GM23338 (cell line): ENCODE measurements around the gene PCNT. TPM values are rescaled to one million over a fixed set of nuclear protein-coding genes. Genes with fewer than 3 reads are reported as not detected.

Source experiments
- ATAC-seq: fragments of 200-7000 bp; cut with Tn5 transposase; 3 replicates; pipeline ENCODE4 v1.9.1; 2020
- DNase-seq: peaks from one replicate; pipeline ENCODE4 v3.0.0-alpha.2; 2015; ENCODE audit warnings: low spot score
- H2AFZ ChIP-seq: fragments of 200-600 bp; sonication (generic); 2 replicates; pipeline ENCODE4 v1.8.0; 2016; ENCODE audit warnings: antibody characterized with exemption, mild to moderate bottlenecking, moderate library complexity
- H3F3A ChIP-seq: fragments of 200-600 bp; sonication (generic); replicated peaks from 2 replicates; pipeline ENCODE4 v1.8.0; 2017; ENCODE audit warnings: antibody characterized with exemption, mixed run types, low read depth
- H3K27ac ChIP-seq: fragments of 200-600 bp; sonication (generic); 2 replicates; pipeline ENCODE4 v1.6.1; 2016; ENCODE audit warnings: low read depth
- H3K27me3 ChIP-seq: fragments of 200-600 bp; sonication (generic); 2 replicates; pipeline ENCODE4 v1.8.0; 2016; ENCODE audit warnings: mild to moderate bottlenecking, mixed run types, moderate library complexity; ENCODE audit not compliant: insufficient read depth
- H3K36me3 ChIP-seq: fragments of 200-600 bp; sonication (generic); 2 replicates; pipeline ENCODE4 v1.8.0; 2016; ENCODE audit warnings: mild to moderate bottlenecking; ENCODE audit not compliant: insufficient read depth
- H3K4me1 ChIP-seq: fragments of 200-600 bp; sonication (generic); 2 replicates; pipeline ENCODE4 v1.8.0; 2016; ENCODE audit warnings: mild to moderate bottlenecking, moderate library complexity; ENCODE audit not compliant: insufficient read depth
- H3K4me2 ChIP-seq: fragments of 200-600 bp; sonication (generic); 2 replicates; pipeline ENCODE4 v1.7.1; 2017; ENCODE audit warnings: mixed run types
- H3K4me3 ChIP-seq: fragments of 200-600 bp; sonication (generic); 2 replicates; pipeline ENCODE4 v1.6.1; 2016; ENCODE audit warnings: mixed run types
- H3K79me2 ChIP-seq: fragments of 200-600 bp; sonication (generic); replicated peaks from 2 replicates; pipeline ENCODE4 v1.8.0; 2017; ENCODE audit warnings: mild to moderate bottlenecking; ENCODE audit not compliant: insufficient read depth
- H3K9me2 ChIP-seq: fragments of 200-600 bp; sonication (generic); 2 replicates; pipeline ENCODE4 v1.8.0; 2017; ENCODE audit not compliant: insufficient read depth
- H4K20me1 ChIP-seq: fragments of 200-600 bp; sonication (generic); replicated peaks from 2 replicates; pipeline ENCODE4 v1.8.0; 2017; ENCODE audit warnings: mild to moderate bottlenecking; ENCODE audit not compliant: insufficient read depth
- H3K27ac Mint-ChIP-seq: 2 replicates; pipeline ENCODE4 v1.8.0; 2020; ENCODE audit warnings: inconsistent platforms, mild to moderate bottlenecking, moderate library complexity, mixed read lengths
- H3K27me3 Mint-ChIP-seq: 3 replicates; pipeline ENCODE4 v1.8.0; 2022; ENCODE audit warnings: low read depth, mild to moderate bottlenecking, moderate library complexity, mixed read lengths, inconsistent platforms; ENCODE audit not compliant: insufficient read depth, poor library complexity
- H3K36me3 Mint-ChIP-seq: 3 replicates; pipeline ENCODE4 v1.8.0; 2021; ENCODE audit warnings: low read depth, mild to moderate bottlenecking, inconsistent platforms, moderate library complexity, mixed read lengths
- H3K4me1 Mint-ChIP-seq: 3 replicates; pipeline ENCODE4 v1.8.0; 2020; ENCODE audit warnings: mild to moderate bottlenecking, inconsistent platforms, mixed read lengths
- H3K4me3 Mint-ChIP-seq: 3 replicates; pipeline ENCODE4 v1.8.0; 2021; ENCODE audit warnings: moderate library complexity, mild to moderate bottlenecking, inconsistent platforms, mixed read lengths
- H3K9me3 Mint-ChIP-seq: 3 replicates; pipeline ENCODE4 v1.8.0; 2020; ENCODE audit warnings: moderate library complexity, mild to moderate bottlenecking, inconsistent platforms, mixed read lengths
- CREB1 ChIP-seq: fragments of 250-450 bp; sonication (Bioruptor Pico); IDR thresholded peaks from 2 replicates; pipeline ENCODE4 v1.5.0; 2020; ENCODE audit warnings: low read depth, mild to moderate bottlenecking, moderate library complexity
- EZH2 ChIP-seq: fragments of 200-600 bp; sonication (generic); IDR thresholded peaks from one replicate; pipeline ENCODE4 v1.8.0; 2017; ENCODE audit warnings: antibody characterized with exemption, mild to moderate bottlenecking, low read depth; ENCODE audit not compliant: unreplicated experiment
- EZH2phosphoT487 ChIP-seq: fragments of 200-600 bp; sonication (generic); IDR thresholded peaks from one replicate; pipeline ENCODE4 v1.8.1; 2018; ENCODE audit warnings: antibody characterized with exemption; ENCODE audit not compliant: unreplicated experiment
- JUNB ChIP-seq: IDR thresholded peaks from one replicate; pipeline ENCODE4 v1.6.1; 2016; ENCODE audit warnings: antibody characterized with exemption; ENCODE audit not compliant: unreplicated experiment
- NANOG ChIP-seq: IDR thresholded peaks from 2 replicates; pipeline ENCODE4 v1.6.1; 2016; ENCODE audit warnings: antibody characterized with exemption, borderline replicate concordance
- POLR2AphosphoS5 ChIP-seq: IDR thresholded peaks from 2 replicates; pipeline ENCODE4 v1.6.1; 2016; ENCODE audit warnings: antibody characterized with exemption, low read depth
- STAT1 ChIP-seq: IDR thresholded peaks from one replicate; pipeline ENCODE4 v1.6.1; 2016; ENCODE audit warnings: antibody characterized with exemption; ENCODE audit not compliant: unreplicated experiment
- ZNF114 ChIP-seq: fragments of 250-450 bp; sonication (Bioruptor Pico); IDR thresholded peaks from 2 replicates; pipeline ENCODE4 v1.5.0; 2020; ENCODE audit warnings: mild to moderate bottlenecking, moderate library complexity
- ZNF331 ChIP-seq: fragments of 250-450 bp; sonication (Bioruptor Pico); IDR thresholded peaks from 2 replicates; pipeline ENCODE4 v1.5.0; 2020; ENCODE audit warnings: low read depth, mild to moderate bottlenecking, moderate library complexity
- polyA plus RNA-seq: library from polyadenylated mRNA; unstranded; fragments of >200 nt; fragmentation: Nextera tagmentation; extraction: Ambion mirVana; gene quantifications from 2 replicates; pipeline ENCODE4 v1.2.1, GENCODE V29; 2016
- total RNA-seq: library from RNA; depleted of rRNA; stranded (reverse); fragments of >200 nt; shearing (Covaris generic); gene quantifications from 2 replicates; pipeline ENCODE4 v1.2.3, GENCODE V29; 2014
- TF ChIP-seq, protein P1 (sequence below), 2 experiments: fragments of 200-600 bp in 1 of 2; sonication (generic) in 1 of 2; conservative IDR thresholded peaks; 2 replicates each; pipeline versions ENCODE4 v1.5.1 to v1.6.1; 2016 to 2017; ENCODE audit warnings: antibody characterized with exemption in 2 of 2, low read depth in 2 of 2, mild to moderate bottlenecking in 2 of 2, moderate library complexity in 1 of 2
- TF ChIP-seq, protein P2 (sequence below): IDR thresholded peaks from 2 replicates; pipeline ENCODE4 v1.6.1; 2016; ENCODE audit warnings: antibody characterized with exemption
- TF ChIP-seq, protein P3 (sequence below): IDR thresholded peaks from one replicate; pipeline ENCODE4 v1.6.1; 2018; ENCODE audit warnings: antibody characterized with exemption; ENCODE audit not compliant: unreplicated experiment
- TF ChIP-seq, protein P4 (sequence below): fragments of 250-450 bp; sonication (Bioruptor Pico); IDR thresholded peaks from 2 replicates; pipeline ENCODE4 v1.5.0; 2020; ENCODE audit warnings: mild to moderate bottlenecking, moderate library complexity

The PCNT gene
- total and polyA plus RNA-seq, 2 experiments from 2014 or later = 39.6 to 46.1 TPM

DNA sequence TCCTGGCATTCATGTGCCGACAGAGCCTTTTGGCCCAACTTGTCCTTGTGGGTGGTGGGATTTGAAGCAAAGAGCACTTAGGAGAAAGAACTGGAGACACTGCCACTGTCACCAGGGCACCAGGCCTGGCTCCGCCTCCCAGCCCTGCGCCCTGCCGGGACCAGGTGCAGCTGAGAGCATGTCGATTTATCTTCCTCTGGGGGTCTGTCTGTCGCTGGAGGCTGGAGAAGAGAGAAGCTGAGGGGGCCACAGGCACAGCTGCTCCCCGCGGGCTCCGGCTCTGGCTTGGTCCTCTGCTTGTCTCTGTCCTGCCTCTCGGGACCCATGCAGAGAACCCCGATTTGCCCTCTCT, 28.2 kb downstream of the PCNT start:
- H3K27ac Mint-ChIP-seq = no peak overlapping the region
- peaks cover 66% of the 10 kb centered on the region for H3K36me3 Mint-ChIP-seq
- Histone ChIP-seq H3K4me1 (no peaks in the 10 kb centered on the region), H3K4me2 (no peak overlapping the region), H3K36me3 (peaks cover 26% of the 10 kb centered on the region), H3K4me3 (no peak overlapping the region), H4K20me1 (no peaks in the 10 kb centered on the region; the same call in none of the 2 replicates), H2AFZ (no peak overlapping the region), H3K9me2 (no peaks in the 10 kb centered on the region), H3K79me2 (no peaks in the 10 kb centered on the region), H3F3A (no peaks in the 10 kb centered on the region), H3K27me3 (no peaks in the 10 kb centered on the region), H3K27ac (no peak overlapping the region)
- no peak for TF ChIP-seq EZH2phosphoT487
- TF ChIP-seq, protein P1, sequence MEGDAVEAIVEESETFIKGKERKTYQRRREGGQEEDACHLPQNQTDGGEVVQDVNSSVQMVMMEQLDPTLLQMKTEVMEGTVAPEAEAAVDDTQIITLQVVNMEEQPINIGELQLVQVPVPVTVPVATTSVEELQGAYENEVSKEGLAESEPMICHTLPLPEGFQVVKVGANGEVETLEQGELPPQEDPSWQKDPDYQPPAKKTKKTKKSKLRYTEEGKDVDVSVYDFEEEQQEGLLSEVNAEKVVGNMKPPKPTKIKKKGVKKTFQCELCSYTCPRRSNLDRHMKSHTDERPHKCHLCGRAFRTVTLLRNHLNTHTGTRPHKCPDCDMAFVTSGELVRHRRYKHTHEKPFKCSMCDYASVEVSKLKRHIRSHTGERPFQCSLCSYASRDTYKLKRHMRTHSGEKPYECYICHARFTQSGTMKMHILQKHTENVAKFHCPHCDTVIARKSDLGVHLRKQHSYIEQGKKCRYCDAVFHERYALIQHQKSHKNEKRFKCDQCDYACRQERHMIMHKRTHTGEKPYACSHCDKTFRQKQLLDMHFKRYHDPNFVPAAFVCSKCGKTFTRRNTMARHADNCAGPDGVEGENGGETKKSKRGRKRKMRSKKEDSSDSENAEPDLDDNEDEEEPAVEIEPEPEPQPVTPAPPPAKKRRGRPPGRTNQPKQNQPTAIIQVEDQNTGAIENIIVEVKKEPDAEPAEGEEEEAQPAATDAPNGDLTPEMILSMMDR (conservative IDR thresholded peaks at IDR 0.05; ENCODE audit: low read depth in 2 of 2) = no peak
- no peak for TF ChIP-seq EZH2
- TF ChIP-seq, protein P2, sequence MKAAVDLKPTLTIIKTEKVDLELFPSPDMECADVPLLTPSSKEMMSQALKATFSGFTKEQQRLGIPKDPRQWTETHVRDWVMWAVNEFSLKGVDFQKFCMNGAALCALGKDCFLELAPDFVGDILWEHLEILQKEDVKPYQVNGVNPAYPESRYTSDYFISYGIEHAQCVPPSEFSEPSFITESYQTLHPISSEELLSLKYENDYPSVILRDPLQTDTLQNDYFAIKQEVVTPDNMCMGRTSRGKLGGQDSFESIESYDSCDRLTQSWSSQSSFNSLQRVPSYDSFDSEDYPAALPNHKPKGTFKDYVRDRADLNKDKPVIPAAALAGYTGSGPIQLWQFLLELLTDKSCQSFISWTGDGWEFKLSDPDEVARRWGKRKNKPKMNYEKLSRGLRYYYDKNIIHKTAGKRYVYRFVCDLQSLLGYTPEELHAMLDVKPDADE = no peak
- no peak for TF ChIP-seq ZNF331
- TF ChIP-seq CREB1 (CRISPR knock-in tag) = no peak
- TF ChIP-seq, protein P3, sequence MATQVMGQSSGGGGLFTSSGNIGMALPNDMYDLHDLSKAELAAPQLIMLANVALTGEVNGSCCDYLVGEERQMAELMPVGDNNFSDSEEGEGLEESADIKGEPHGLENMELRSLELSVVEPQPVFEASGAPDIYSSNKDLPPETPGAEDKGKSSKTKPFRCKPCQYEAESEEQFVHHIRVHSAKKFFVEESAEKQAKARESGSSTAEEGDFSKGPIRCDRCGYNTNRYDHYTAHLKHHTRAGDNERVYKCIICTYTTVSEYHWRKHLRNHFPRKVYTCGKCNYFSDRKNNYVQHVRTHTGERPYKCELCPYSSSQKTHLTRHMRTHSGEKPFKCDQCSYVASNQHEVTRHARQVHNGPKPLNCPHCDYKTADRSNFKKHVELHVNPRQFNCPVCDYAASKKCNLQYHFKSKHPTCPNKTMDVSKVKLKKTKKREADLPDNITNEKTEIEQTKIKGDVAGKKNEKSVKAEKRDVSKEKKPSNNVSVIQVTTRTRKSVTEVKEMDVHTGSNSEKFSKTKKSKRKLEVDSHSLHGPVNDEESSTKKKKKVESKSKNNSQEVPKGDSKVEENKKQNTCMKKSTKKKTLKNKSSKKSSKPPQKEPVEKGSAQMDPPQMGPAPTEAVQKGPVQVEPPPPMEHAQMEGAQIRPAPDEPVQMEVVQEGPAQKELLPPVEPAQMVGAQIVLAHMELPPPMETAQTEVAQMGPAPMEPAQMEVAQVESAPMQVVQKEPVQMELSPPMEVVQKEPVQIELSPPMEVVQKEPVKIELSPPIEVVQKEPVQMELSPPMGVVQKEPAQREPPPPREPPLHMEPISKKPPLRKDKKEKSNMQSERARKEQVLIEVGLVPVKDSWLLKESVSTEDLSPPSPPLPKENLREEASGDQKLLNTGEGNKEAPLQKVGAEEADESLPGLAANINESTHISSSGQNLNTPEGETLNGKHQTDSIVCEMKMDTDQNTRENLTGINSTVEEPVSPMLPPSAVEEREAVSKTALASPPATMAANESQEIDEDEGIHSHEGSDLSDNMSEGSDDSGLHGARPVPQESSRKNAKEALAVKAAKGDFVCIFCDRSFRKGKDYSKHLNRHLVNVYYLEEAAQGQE = no peak
- no peak for TF ChIP-seq JUNB
- no peak for TF ChIP-seq NANOG
- TF ChIP-seq, protein P4, sequence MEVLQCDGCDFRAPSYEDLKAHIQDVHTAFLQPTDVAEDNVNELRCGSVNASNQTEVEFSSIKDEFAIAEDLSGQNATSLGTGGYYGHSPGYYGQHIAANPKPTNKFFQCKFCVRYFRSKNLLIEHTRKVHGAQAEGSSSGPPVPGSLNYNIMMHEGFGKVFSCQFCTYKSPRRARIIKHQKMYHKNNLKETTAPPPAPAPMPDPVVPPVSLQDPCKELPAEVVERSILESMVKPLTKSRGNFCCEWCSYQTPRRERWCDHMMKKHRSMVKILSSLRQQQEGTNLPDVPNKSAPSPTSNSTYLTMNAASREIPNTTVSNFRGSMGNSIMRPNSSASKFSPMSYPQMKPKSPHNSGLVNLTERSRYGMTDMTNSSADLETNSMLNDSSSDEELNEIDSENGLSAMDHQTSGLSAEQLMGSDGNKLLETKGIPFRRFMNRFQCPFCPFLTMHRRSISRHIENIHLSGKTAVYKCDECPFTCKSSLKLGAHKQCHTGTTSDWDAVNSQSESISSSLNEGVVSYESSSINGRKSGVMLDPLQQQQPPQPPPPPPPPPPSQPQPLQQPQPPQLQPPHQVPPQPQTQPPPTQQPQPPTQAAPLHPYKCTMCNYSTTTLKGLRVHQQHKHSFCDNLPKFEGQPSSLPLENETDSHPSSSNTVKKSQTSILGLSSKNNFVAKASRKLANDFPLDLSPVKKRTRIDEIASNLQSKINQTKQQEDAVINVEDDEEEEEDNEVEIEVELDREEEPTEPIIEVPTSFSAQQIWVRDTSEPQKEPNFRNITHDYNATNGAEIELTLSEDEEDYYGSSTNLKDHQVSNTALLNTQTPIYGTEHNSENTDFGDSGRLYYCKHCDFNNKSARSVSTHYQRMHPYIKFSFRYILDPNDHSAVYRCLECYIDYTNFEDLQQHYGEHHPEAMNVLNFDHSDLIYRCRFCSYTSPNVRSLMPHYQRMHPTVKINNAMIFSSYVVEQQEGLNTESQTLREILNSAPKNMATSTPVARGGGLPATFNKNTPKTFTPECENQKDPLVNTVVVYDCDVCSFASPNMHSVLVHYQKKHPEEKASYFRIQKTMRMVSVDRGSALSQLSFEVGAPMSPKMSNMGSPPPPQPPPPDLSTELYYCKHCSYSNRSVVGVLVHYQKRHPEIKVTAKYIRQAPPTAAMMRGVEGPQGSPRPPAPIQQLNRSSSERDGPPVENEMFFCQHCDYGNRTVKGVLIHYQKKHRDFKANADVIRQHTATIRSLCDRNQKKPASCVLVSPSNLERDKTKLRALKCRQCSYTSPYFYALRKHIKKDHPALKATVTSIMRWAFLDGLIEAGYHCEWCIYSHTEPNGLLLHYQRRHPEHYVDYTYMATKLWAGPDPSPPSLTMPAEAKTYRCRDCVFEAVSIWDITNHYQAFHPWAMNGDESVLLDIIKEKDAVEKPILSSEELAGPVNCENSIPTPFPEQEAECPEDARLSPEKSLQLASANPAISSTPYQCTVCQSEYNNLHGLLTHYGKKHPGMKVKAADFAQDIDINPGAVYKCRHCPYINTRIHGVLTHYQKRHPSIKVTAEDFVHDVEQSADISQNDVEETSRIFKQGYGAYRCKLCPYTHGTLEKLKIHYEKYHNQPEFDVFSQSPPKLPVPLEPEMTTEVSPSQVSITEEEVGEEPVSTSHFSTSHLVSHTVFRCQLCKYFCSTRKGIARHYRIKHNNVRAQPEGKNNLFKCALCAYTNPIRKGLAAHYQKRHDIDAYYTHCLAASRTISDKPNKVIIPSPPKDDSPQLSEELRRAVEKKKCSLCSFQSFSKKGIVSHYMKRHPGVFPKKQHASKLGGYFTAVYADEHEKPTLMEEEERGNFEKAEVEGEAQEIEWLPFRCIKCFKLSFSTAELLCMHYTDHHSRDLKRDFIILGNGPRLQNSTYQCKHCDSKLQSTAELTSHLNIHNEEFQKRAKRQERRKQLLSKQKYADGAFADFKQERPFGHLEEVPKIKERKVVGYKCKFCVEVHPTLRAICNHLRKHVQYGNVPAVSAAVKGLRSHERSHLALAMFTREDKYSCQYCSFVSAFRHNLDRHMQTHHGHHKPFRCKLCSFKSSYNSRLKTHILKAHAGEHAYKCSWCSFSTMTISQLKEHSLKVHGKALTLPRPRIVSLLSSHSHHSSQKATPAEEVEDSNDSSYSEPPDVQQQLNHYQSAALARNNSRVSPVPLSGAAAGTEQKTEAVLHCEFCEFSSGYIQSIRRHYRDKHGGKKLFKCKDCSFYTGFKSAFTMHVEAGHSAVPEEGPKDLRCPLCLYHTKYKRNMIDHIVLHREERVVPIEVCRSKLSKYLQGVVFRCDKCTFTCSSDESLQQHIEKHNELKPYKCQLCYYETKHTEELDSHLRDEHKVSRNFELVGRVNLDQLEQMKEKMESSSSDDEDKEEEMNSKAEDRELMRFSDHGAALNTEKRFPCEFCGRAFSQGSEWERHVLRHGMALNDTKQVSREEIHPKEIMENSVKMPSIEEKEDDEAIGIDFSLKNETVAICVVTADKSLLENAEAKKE (CRISPR knock-in tag) = no peak
- TF ChIP-seq POLR2AphosphoS5 = no peak
- TF ChIP-seq STAT1 = no peak
- no peak for TF ChIP-seq ZNF114 (CRISPR knock-in tag)
- DNase-seq (no peak), ATAC-seq (no peak)
- H3K9me3 Mint-ChIP-seq = no peaks in the 10 kb centered on the region
- no peak overlapping the region for H3K4me3 Mint-ChIP-seq
- H3K27me3 Mint-ChIP-seq = peaks cover 14% of the 10 kb centered on the region
- no peaks in the 10 kb centered on the region for H3K4me1 Mint-ChIP-seq
